Measurements from ENCODE around the gene ZBTB43.

DNA sequence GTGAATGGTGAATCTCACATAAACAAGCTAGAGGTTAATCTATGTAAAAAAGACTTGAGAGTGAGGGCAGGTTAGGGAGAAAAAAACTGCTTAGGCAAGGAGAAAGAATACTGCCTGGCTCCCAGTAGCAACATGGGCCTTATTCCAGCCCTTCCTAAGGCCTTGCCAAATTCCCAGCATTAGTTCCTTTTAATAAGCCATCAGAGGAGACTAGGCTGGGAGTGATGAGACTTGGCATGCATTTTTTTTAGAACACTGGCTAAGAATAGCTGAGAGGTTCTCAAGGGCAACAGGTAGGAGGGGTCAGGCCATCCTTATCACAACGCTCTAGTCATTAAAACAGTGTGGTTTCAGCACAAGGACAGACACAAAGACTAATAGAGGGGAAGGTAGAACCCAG, 20.9 kb upstream of the ZBTB43 start:
- TF ChIP-seq POLR2AphosphoS5 (IDR thresholded peaks at IDR 0.05; ENCODE audit: low read depth, low read length) (no peak), POLR2A (IDR thresholded peaks at IDR 0.05; ENCODE audit: low read depth, low read length) (no peak)
